ENCODE measurements around the gene RNF8. TPM values are rescaled to one million over a fixed set of nuclear protein-coding genes. Genes with fewer than 3 reads are reported as not detected.

The RNF8 gene
- total and polyA plus RNA-seq, 2 donors (not counting 3 experiments of a cell fraction or from before 2014, with no cell fraction given) = 16.6 to 27.3 TPM

DNA sequence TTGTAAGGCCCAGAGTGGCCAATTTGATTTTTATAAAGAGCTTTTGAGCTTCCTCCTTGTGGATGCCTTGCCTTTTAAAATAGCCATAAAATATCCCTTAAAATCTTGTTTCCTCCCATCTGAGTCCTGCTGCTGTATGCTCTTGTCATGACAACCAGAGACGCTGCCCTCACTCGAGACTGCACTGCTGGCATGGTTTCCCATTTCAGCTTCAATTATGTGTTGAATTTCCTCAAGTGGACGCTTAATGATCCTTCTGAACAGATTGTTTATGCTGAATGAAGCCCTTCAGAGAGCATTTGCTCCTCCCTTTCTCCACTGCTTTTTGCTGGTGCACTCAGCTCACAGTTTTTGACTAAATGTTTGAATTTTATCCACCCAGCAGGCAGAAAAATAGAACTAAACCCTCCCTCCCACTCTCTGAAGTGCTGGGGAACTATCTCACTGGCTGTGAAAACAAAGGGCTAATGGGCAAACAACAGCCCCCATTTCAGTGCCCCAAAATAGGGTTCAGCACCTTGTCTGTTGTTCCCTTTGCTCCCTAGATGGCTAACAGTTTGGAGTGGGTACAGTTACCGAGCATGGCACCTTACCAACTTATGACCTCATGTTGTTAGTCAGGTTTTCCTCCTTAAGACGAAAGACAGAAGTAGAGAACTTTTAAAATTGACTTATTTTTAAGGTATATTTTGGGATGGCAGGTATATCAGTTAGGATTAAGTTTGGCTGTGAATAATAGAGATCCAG, 45.5 kb upstream of the RNF8 start:
- POLR2A ChIA-PET = no interaction called here
- TF ChIP-seq, protein P1, sequence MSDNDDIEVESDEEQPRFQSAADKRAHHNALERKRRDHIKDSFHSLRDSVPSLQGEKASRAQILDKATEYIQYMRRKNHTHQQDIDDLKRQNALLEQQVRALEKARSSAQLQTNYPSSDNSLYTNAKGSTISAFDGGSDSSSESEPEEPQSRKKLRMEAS (IDR thresholded peaks at IDR 0.05; ENCODE audit: insufficient read depth, insufficient read length) = no peak
- TF ChIP-seq GATA2 (IDR thresholded peaks at IDR 0.05; ENCODE audit: insufficient read depth, insufficient read length, low read depth, low read length) (no peak), JUN (IDR thresholded peaks at IDR 0.05; ENCODE audit: borderline replicate concordance, insufficient read depth, insufficient read length, low read depth) (no peak), EZH2 (IDR thresholded peaks at IDR 0.05; ENCODE audit: borderline replicate concordance, low read depth, low read length, severe bottlenecking) (no peak)
- H2AFZ ChIP-seq (ENCODE audit: low read depth, low read length) = no peak overlapping the region
- no TSS peak for BruUV-seq (replicated peaks)
- H3K9me1 ChIP-seq (replicated peaks; ENCODE audit: control insufficient read depth, extremely low read depth, insufficient read depth, low read length) = no peaks in the 10 kb centered on the region
- H4K20me1 ChIP-seq (replicated peaks; ENCODE audit: control insufficient read depth, extremely low read depth, insufficient read depth, low read length) = no peaks in the 10 kb centered on the region
- no peaks in the 10 kb centered on the region for H3K9me3 ChIP-seq (replicated peaks; ENCODE audit: control insufficient read depth, insufficient read depth, low read length)
- H3K4me3 ChIP-seq (replicated peaks in 1 of 3; ENCODE audit: insufficient read depth in 1 of 3, low read depth in 1 of 3, low read length in 3 of 3) = no peak overlapping the region
- H3K4me1 ChIP-seq (ENCODE audit: control insufficient read depth, extremely low read depth, insufficient read depth, low read length) = no peaks in the 10 kb centered on the region
- no peak overlapping the region for H3K4me2 ChIP-seq (ENCODE audit: insufficient read depth, low read length)
- CTCF ChIA-PET = interaction anchor here (0.7 to 2.1 kb wide), 3 partner anchors 12 to 22 kb away, joined by 3 to 6 read pairs (median 4); no protein-coding TSS in a partner anchor
- no peak overlapping the region for H3K27ac ChIP-seq (ENCODE audit: insufficient read depth, low read depth, low read length)
- no peak overlapping the region for H3K9ac ChIP-seq (replicated peaks; ENCODE audit: extremely low read depth, insufficient read depth, low read length)
- dilution Hi-C loops (cut with MboI; ENCODE audit: extremely low pct_ligation_motif_present, low sequenced_read_pairs) (no loop called here), intact Hi-C loops (cut with micrococcal nuclease) (no loop called here)
- peaks cover 4 to 14% of the 10 kb centered on the region in 2 experiments for H3K36me3 ChIP-seq (ENCODE audit: control insufficient read depth in 2 of 2, extremely low read depth in 1 of 2, insufficient read depth in 2 of 2, low read length in 2 of 2)
- H3K27me3 ChIP-seq (ENCODE audit: control insufficient read depth in 2 of 2, insufficient read depth in 2 of 2, low read length in 2 of 2) = no peaks in the 10 kb centered on the region
- FAIRE-seq (no peak), DNase-seq (ENCODE audit: low read depth, low spot score) (peak; percentile 49)
- H3K79me2 ChIP-seq (ENCODE audit: control insufficient read depth, insufficient read depth, low read length) = no peaks in the 10 kb centered on the region

DNA sequence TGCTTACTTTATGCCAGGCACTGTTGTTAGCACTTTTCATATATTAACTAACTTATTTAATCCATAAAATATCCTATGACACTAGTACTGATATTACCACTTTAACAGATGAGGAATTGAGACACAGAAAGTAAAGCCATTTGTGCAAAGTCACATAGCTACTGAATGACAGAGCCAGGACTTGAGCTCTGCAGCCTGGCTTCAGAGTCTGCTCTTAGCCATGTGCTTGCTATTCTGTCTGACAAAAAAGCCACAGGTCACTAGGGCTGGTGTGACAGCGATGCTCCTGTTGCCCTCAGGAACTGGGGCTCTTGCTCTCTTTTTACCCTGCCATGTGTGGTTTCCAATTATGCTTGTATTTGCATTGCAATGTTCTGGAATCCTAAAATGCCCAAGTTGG, 44.7 kb upstream of the RNF8 start:
- Histone ChIP-seq H3K36me3 (ENCODE audit: control insufficient read depth in 2 of 2, extremely low read depth in 1 of 2, insufficient read depth in 2 of 2, low read length in 2 of 2) (peaks cover 0 to 17% of the 10 kb centered on the region in 2 experiments), H3K9me3 (replicated peaks; ENCODE audit: control insufficient read depth, insufficient read depth, low read length) (no peaks in the 10 kb centered on the region), H2AFZ (ENCODE audit: low read depth, low read length) (no peak overlapping the region), H3K79me2 (ENCODE audit: control insufficient read depth, insufficient read depth, low read length) (no peaks in the 10 kb centered on the region), H3K27me3 (ENCODE audit: control insufficient read depth in 2 of 2, insufficient read depth in 2 of 2, low read length in 2 of 2) (no peaks in the 10 kb centered on the region), H4K20me1 (replicated peaks; ENCODE audit: control insufficient read depth, extremely low read depth, insufficient read depth, low read length) (no peaks in the 10 kb centered on the region), H3K4me3 (replicated peaks in 1 of 3; ENCODE audit: insufficient read depth in 1 of 3, low read depth in 1 of 3, low read length in 3 of 3) (no peak overlapping the region), H3K27ac (ENCODE audit: insufficient read depth, low read depth, low read length) (no peak overlapping the region), H3K4me2 (ENCODE audit: insufficient read depth, low read length) (no peak overlapping the region), H3K9ac (replicated peaks; ENCODE audit: extremely low read depth, insufficient read depth, low read length) (no peak overlapping the region), H3K4me1 (ENCODE audit: control insufficient read depth, extremely low read depth, insufficient read depth, low read length) (no peaks in the 10 kb centered on the region), H3K9me1 (replicated peaks; ENCODE audit: control insufficient read depth, extremely low read depth, insufficient read depth, low read length) (no peaks in the 10 kb centered on the region)
- no TSS peak for BruUV-seq (replicated peaks)
- dilution Hi-C loops (cut with MboI; ENCODE audit: extremely low pct_ligation_motif_present, low sequenced_read_pairs) (no loop called here), intact Hi-C loops (cut with micrococcal nuclease) (no loop called here)
- ChIA-PET POLR2A (no interaction called here), CTCF (no interaction called here)
- FAIRE-seq (no peak), DNase-seq (ENCODE audit: low read depth, low spot score) (no peak)
- TF ChIP-seq, protein P2, sequence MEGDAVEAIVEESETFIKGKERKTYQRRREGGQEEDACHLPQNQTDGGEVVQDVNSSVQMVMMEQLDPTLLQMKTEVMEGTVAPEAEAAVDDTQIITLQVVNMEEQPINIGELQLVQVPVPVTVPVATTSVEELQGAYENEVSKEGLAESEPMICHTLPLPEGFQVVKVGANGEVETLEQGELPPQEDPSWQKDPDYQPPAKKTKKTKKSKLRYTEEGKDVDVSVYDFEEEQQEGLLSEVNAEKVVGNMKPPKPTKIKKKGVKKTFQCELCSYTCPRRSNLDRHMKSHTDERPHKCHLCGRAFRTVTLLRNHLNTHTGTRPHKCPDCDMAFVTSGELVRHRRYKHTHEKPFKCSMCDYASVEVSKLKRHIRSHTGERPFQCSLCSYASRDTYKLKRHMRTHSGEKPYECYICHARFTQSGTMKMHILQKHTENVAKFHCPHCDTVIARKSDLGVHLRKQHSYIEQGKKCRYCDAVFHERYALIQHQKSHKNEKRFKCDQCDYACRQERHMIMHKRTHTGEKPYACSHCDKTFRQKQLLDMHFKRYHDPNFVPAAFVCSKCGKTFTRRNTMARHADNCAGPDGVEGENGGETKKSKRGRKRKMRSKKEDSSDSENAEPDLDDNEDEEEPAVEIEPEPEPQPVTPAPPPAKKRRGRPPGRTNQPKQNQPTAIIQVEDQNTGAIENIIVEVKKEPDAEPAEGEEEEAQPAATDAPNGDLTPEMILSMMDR (IDR thresholded peaks at IDR 0.05; ENCODE audit: extremely low read depth in 1 of 2, insufficient read depth in 1 of 2, low read depth in 1 of 2, low read length in 2 of 2) = no peak
- no peak for TF ChIP-seq MYC (IDR thresholded peaks at IDR 0.05; ENCODE audit: low read depth, low read length)
